ENCODE results near the gene RPL3. TPM values are rescaled to one million over a fixed set of nuclear protein-coding genes. Genes with fewer than 3 reads are reported as not detected.

Gene RPL3
- total and polyA plus RNA-seq, 3 donors from 2014 or later = 1,087 to 2,075 (median 2,042) TPM

- no peaks in the 10 kb centered on the region for H3K27me3 ChIP-seq
- no peaks in the 10 kb centered on the region for H3K36me3 ChIP-seq (ENCODE audit: low read depth, missing control alignments)
- intact Hi-C loops (cut with DNase I; ENCODE audit: low total_unique reads) = no loop called here
- WGBS, 2 donors = 85 to 95% methylated on average over 2 to 3 of the region's 3 CpGs
- TF ChIP-seq POLR2A (IDR thresholded peaks at IDR 0.05) = no peak
- TF ChIP-seq CTCF (IDR thresholded peaks at IDR 0.05) = no peak
- no peaks in the 10 kb centered on the region for H3K9me3 ChIP-seq
- H3K27ac ChIP-seq = no peak overlapping the region
- H3K4me3 ChIP-seq = no peak overlapping the region
- no peak for DNase-seq
- peaks cover 32% of the 10 kb centered on the region for H3K4me1 ChIP-seq
These were observed 46.0 kb upstream of the RPL3 start for GRCh38 chr22:39365492-39365780.

GRCh38 chr22:39364714-39365491, 45.5 kb upstream of the RPL3 start:
- no peaks in the 10 kb centered on the region for H3K9me3 ChIP-seq
- intact Hi-C loops (cut with DNase I; ENCODE audit: low total_unique reads) = no loop called here
- WGBS, 2 donors = 59 to 66% methylated on average over 10 to 11 of the region's 11 CpGs
- no peak overlapping the region for H3K4me3 ChIP-seq
- peaks cover 32% of the 10 kb centered on the region for H3K4me1 ChIP-seq
- no peak for DNase-seq
- TF ChIP-seq POLR2A (IDR thresholded peaks at IDR 0.05) (no peak), CTCF (IDR thresholded peaks at IDR 0.05) (peak in 1 of 3 experiments; percentile 9)
- peak overlapping the region in 1 of 2 donors; percentile 71 for H3K27ac ChIP-seq
- H3K27me3 ChIP-seq = no peaks in the 10 kb centered on the region
- H3K36me3 ChIP-seq (ENCODE audit: low read depth, missing control alignments) = no peaks in the 10 kb centered on the region

- DNase-seq = peak; percentile 38
- TF ChIP-seq POLR2A (IDR thresholded peaks at IDR 0.05) (no peak), CTCF (IDR thresholded peaks at IDR 0.05) (no peak)
- WGBS, 2 donors = 29 to 38% methylated on average over 16 to 19 of the region's 19 CpGs
These were observed 44.5 kb upstream of the RPL3 start for GRCh38 chr22:39363751-39364515.

GRCh38 chr22:39362932-39363331, 43.5 kb upstream of the RPL3 start:
- no peaks in the 10 kb centered on the region for H3K9me3 ChIP-seq
- H3K27ac ChIP-seq = peak overlapping the region; percentile 42 to 71
- no peaks in the 10 kb centered on the region for H3K36me3 ChIP-seq (ENCODE audit: low read depth, missing control alignments)
- H3K4me1 ChIP-seq = peaks cover 29% of the 10 kb centered on the region
- no peaks in the 10 kb centered on the region for H3K27me3 ChIP-seq
- no peak overlapping the region for H3K4me3 ChIP-seq
- WGBS, 2 donors = 75 to 81% methylated on average over 4 of the region's 4 CpGs
- TF ChIP-seq CTCF (IDR thresholded peaks at IDR 0.05) (no peak), POLR2A (IDR thresholded peaks at IDR 0.05) (no peak)
- intact Hi-C loops (cut with DNase I; ENCODE audit: low total_unique reads) = no loop called here
- DNase-seq = no peak

More at GRCh38 chr22:39363751-39364515, 44.5 kb upstream of the RPL3 start:
- H3K27ac ChIP-seq = peak overlapping the region; percentile 42 to 71
- H3K36me3 ChIP-seq (ENCODE audit: low read depth, missing control alignments) = no peaks in the 10 kb centered on the region
- H3K4me1 ChIP-seq = peaks cover 32% of the 10 kb centered on the region
- no peaks in the 10 kb centered on the region for H3K9me3 ChIP-seq
- no peaks in the 10 kb centered on the region for H3K27me3 ChIP-seq
- H3K4me3 ChIP-seq = no peak overlapping the region
- intact Hi-C loops (cut with DNase I; ENCODE audit: low total_unique reads) = no loop called here

Data from testis (tissue), 3 donors.